Osteoblast (primary cell): Measurements from ENCODE around the gene LINC00305. TPM values are rescaled to one million over a fixed set of nuclear protein-coding genes. Genes with fewer than 3 reads are reported as not detected.

Source experiments
- DNase-seq: peaks from one replicate; pipeline ENCODE4 v3.0.0; 2011; ENCODE audit warnings: low spot score, mixed read lengths; ENCODE audit not compliant: insufficient read length; ENCODE audit errors: missing footprints
- H2AFZ ChIP-seq: 2 replicates; pipeline ENCODE4 v1.6.0; 2011; ENCODE audit warnings: mild to moderate bottlenecking, low read length
- H3K27ac ChIP-seq: 2 replicates; pipeline ENCODE4 v1.5.1; 2011; ENCODE audit warnings: mild to moderate bottlenecking, low read depth, low read length, moderate library complexity
- H3K27me3 ChIP-seq: 2 replicates; pipeline ENCODE4 v1.6.0; 2012; ENCODE audit warnings: mild to moderate bottlenecking, control low read depth, inconsistent platforms, low read length, moderate library complexity; ENCODE audit not compliant: insufficient read depth
- H3K36me3 ChIP-seq: 2 replicates; pipeline ENCODE4 v1.5.1; 2011; ENCODE audit warnings: mild to moderate bottlenecking, low read length, control low read depth, moderate library complexity; ENCODE audit not compliant: insufficient read depth
- H3K4me1 ChIP-seq: 2 replicates; pipeline ENCODE4 v1.5.1; 2011; ENCODE audit warnings: mild to moderate bottlenecking, low read length, control low read depth, moderate library complexity; ENCODE audit not compliant: insufficient read depth
- H3K4me2 ChIP-seq: 2 replicates; pipeline ENCODE4 v1.6.0; 2011; ENCODE audit warnings: mild to moderate bottlenecking, low read length; ENCODE audit not compliant: insufficient read depth
- H3K4me3 ChIP-seq: fragments of 200-600 bp; sonication (generic); 3 replicates; pipeline ENCODE4 v1.5.1; 2012; ENCODE audit warnings: mild to moderate bottlenecking, low read length, inconsistent platforms; ENCODE audit not compliant: insufficient read depth
- H3K79me2 ChIP-seq: 2 replicates; pipeline ENCODE4 v1.6.0; 2012; ENCODE audit warnings: mild to moderate bottlenecking, low read length, control low read depth, inconsistent platforms; ENCODE audit not compliant: insufficient read depth
- H3K9me3 ChIP-seq: 2 replicates; pipeline ENCODE4 v1.5.1; 2011; ENCODE audit warnings: low read depth, low read length, control low read depth
- H4K20me1 ChIP-seq: 2 replicates; pipeline ENCODE4 v1.6.0; 2012; ENCODE audit warnings: mild to moderate bottlenecking, low read length, control low read depth; ENCODE audit not compliant: insufficient read depth
- CTCF ChIP-seq: IDR thresholded peaks from 2 replicates; pipeline ENCODE4 v1.5.1; 2011; ENCODE audit warnings: mild to moderate bottlenecking, low read depth, low read length, moderate library complexity; ENCODE audit errors: extremely low read depth
- total RNA-seq: library from RNA; depleted of rRNA; stranded (reverse); fragments of >200 nt; gene quantifications from 2 replicates; pipeline ENCODE4 v1.2.3, GENCODE V29; 2012

LINC00305 gene
- total RNA-seq, 1 donor: not detected

- no peak for TF ChIP-seq CTCF
- Histone ChIP-seq H4K20me1 (no peaks in the 10 kb centered on the region), H3K79me2 (no peaks in the 10 kb centered on the region), H3K27me3 (no peaks in the 10 kb centered on the region), H3K4me3 (no peak overlapping the region), H3K36me3 (no peaks in the 10 kb centered on the region), H3K27ac (no peak overlapping the region), H3K4me2 (no peak overlapping the region), H3K9me3 (no peaks in the 10 kb centered on the region), H2AFZ (no peak overlapping the region), H3K4me1 (no peaks in the 10 kb centered on the region)
- DNase-seq: no peak
Observed at GRCh38 chr18:64082054-64082453, 66.8 kb downstream of the LINC00305 start.

- Histone ChIP-seq H4K20me1 (no peaks in the 10 kb centered on the region), H3K27ac (no peak overlapping the region), H3K27me3 (no peaks in the 10 kb centered on the region), H2AFZ (no peak overlapping the region), H3K9me3 (no peaks in the 10 kb centered on the region), H3K4me2 (no peak overlapping the region), H3K36me3 (no peaks in the 10 kb centered on the region), H3K4me1 (no peaks in the 10 kb centered on the region), H3K4me3 (no peak overlapping the region), H3K79me2 (no peaks in the 10 kb centered on the region)
- no peak for DNase-seq
- TF ChIP-seq CTCF: no peak
Observed at GRCh38 chr18:64073971-64074370, 74.9 kb downstream of the LINC00305 start.

- no peaks in the 10 kb centered on the region for H3K79me2 ChIP-seq
- H3K27ac ChIP-seq: no peak overlapping the region
Observed at GRCh38 chr18:64055019-64055418, 93.9 kb downstream of the LINC00305 start.

GRCh38 chr18:64053246-64053645 is 95.6 kb downstream of the LINC00305 start:
- DNase-seq: no peak
- TF ChIP-seq CTCF: no peak
- no peaks in the 10 kb centered on the region for H4K20me1 ChIP-seq
- H3K27me3 ChIP-seq: no peaks in the 10 kb centered on the region
- H3K4me3 ChIP-seq: no peak overlapping the region
- H2AFZ ChIP-seq: no peak overlapping the region
- no peak overlapping the region for H3K27ac ChIP-seq
- no peaks in the 10 kb centered on the region for H3K36me3 ChIP-seq
- no peak overlapping the region for H3K4me2 ChIP-seq
- no peaks in the 10 kb centered on the region for H3K79me2 ChIP-seq
- H3K4me1 ChIP-seq: no peaks in the 10 kb centered on the region
- H3K9me3 ChIP-seq: no peaks in the 10 kb centered on the region

More at GRCh38 chr18:64055019-64055418, 93.9 kb downstream of the LINC00305 start:
- Histone ChIP-seq H3K36me3 (no peaks in the 10 kb centered on the region), H3K4me1 (no peaks in the 10 kb centered on the region), H2AFZ (no peak overlapping the region), H3K27me3 (no peaks in the 10 kb centered on the region), H3K9me3 (no peaks in the 10 kb centered on the region), H3K4me2 (no peak overlapping the region), H4K20me1 (no peaks in the 10 kb centered on the region), H3K4me3 (no peak overlapping the region)
- no peak for TF ChIP-seq CTCF
- DNase-seq: no peak
